SU-DHL-6 (cell line): Measurements from ENCODE around the gene NCKAP5.

Experiments
- CTCF ChIP-seq: fragments of 200-600 bp; sonication (generic); IDR thresholded peaks from one replicate; pipeline ENCODE4 v1.5.1; 2017; ENCODE audit warnings: antibody characterized with exemption, mild to moderate bottlenecking, low read length, moderate library complexity; ENCODE audit not compliant: insufficient read depth, poor library complexity, severe bottlenecking
- EZH2phosphoT487 ChIP-seq: fragments of 200-600 bp; sonication (generic), shearing (Covaris generic); conservative IDR thresholded peaks from 2 replicates; pipeline ENCODE4 v1.6.1; 2018; ENCODE audit warnings: mild to moderate bottlenecking, antibody characterized with exemption, low read length, moderate library complexity, mixed read lengths

GRCh38 chr2:133223226-133223625 is 345.0 kb downstream of the NCKAP5 start:
- TF ChIP-seq CTCF, result no peak
- no peak for TF ChIP-seq EZH2phosphoT487
